B cell (primary cell): Measurements from ENCODE around the gene ROPN1. TPM values are rescaled to one million over a fixed set of nuclear protein-coding genes. Genes with fewer than 3 reads are reported as not detected.

Experiments
- ATAC-seq: fragments of 200-7000 bp; cut with Tn5 transposase; one replicate; pipeline ENCODE4 v1.10.0; 2021; ENCODE audit warnings: low read depth, mild to moderate bottlenecking, moderate number of reproducible peaks, moderate library complexity
- CTCF ChIA-PET: fragments of 350-600 bp; sonication (Branson Sonifier 250); formaldehyde crosslinking; loops from one replicate; lab custom pipeline; 2021; ENCODE audit warnings: antibody characterized with exemption, inconsistent platforms; lab: Charles Lee
- POLR2A ChIA-PET: fragments of 350-600 bp; sonication (Branson Sonifier 250); formaldehyde crosslinking; loops from one replicate; lab custom pipeline; 2021; ENCODE audit warnings: antibody characterized with exemption; lab: Charles Lee
- DNase-seq: peaks from one replicate; pipeline ENCODE4 v3.0.0; 2013
- H2AFZ ChIP-seq: 2 replicates; pipeline ENCODE4 v1.6.1; 2012; ENCODE audit warnings: mild to moderate bottlenecking, low read depth, low read length; ENCODE audit not compliant: insufficient read depth, poor library complexity, severe bottlenecking
- H3K27ac ChIP-seq, 2 donors: 1 replicate in 1 of 2; 2 replicates in 1 of 2; pipeline ENCODE4 v1.5.1; 2012 to 2013; ENCODE audit warnings: low read length in 2 of 2, mild to moderate bottlenecking in 2 of 2, moderate library complexity in 1 of 2
- H3K27me3 ChIP-seq, 4 experiments: fragments of 200-600 bp in 1 of 4; sonication (generic) in 1 of 4; replicated peaks in 1 of 4; 1 replicate in 2 of 4; 2 replicates in 2 of 4; pipeline versions ENCODE4 v1.6.1 to v1.7.0; 2013 to 2016; ENCODE audit warnings: low read length in 3 of 4, mild to moderate bottlenecking in 2 of 4, mixed read lengths in 1 of 4, moderate library complexity in 1 of 4; ENCODE audit not compliant: insufficient read depth in 4 of 4, control insufficient read depth in 3 of 4; ENCODE audit errors: control extremely low read depth in 1 of 4
- H3K36me3 ChIP-seq, 2 experiments: replicated peaks in 1 of 2; 1 replicate in 1 of 2; 2 replicates in 1 of 2; pipeline versions ENCODE4 v1.6.1 to v1.7.1; 2013; ENCODE audit warnings: low read length in 1 of 2; ENCODE audit not compliant: insufficient read depth in 2 of 2, control insufficient read depth in 1 of 2; ENCODE audit errors: control extremely low read depth in 1 of 2, extremely low read depth in 1 of 2
- H3K4me1 ChIP-seq, 2 donors: fragments of 200-600 bp in 1 of 2; sonication (generic) in 1 of 2; 1 replicate in 1 of 2; 2 replicates in 1 of 2; pipeline versions ENCODE4 v1.5.1 to v1.6.1; 2013 to 2017; ENCODE audit warnings: low read length in 2 of 2; ENCODE audit not compliant: control insufficient read depth in 2 of 2, insufficient read depth in 2 of 2
- H3K4me2 ChIP-seq: replicated peaks from 2 replicates; pipeline ENCODE3; 2012; ENCODE audit warnings: mild to moderate bottlenecking, low read depth, low read length; ENCODE audit not compliant: poor library complexity, severe bottlenecking
- H3K4me3 ChIP-seq, 5 experiments: fragments of 200-600 bp in 1 of 5; sonication (generic) in 1 of 5; 1 replicate in 3 of 5; 2 replicates in 2 of 5; pipeline versions ENCODE4 v1.5.1 to v1.7.0; 2011 to 2016; ENCODE audit warnings: low read length in 4 of 5, mild to moderate bottlenecking in 4 of 5, low read depth in 2 of 5, control low read depth in 1 of 5, moderate library complexity in 1 of 5; ENCODE audit not compliant: insufficient read depth in 1 of 5; ENCODE audit errors: control extremely low read depth in 1 of 5, extremely low read depth in 1 of 5
- H3K79me2 ChIP-seq: fragments of 200-600 bp; sonication (generic); one replicate; pipeline ENCODE4 v1.6.0; 2016; ENCODE audit warnings: low read length; ENCODE audit not compliant: control insufficient read depth, insufficient read depth
- H3K9ac ChIP-seq: fragments of 200-600 bp; sonication (generic); 2 replicates; pipeline ENCODE4 v1.6.1; 2017; ENCODE audit warnings: mild to moderate bottlenecking, low read length, moderate library complexity
- H3K9me3 ChIP-seq, 3 donors: one replicate each; pipeline versions ENCODE4 v1.6.1 to v1.7.1; 2013; ENCODE audit warnings: low read length in 2 of 3; ENCODE audit not compliant: control insufficient read depth in 2 of 3, insufficient read depth in 1 of 3; ENCODE audit errors: control extremely low read depth in 1 of 3
- H4K20me1 ChIP-seq: 2 replicates; pipeline ENCODE4 v1.6.0; 2012; ENCODE audit warnings: mild to moderate bottlenecking, low read length; ENCODE audit not compliant: insufficient read depth, control insufficient read depth, poor library complexity, severe bottlenecking
- H3K27ac Mint-ChIP-seq: one replicate; pipeline ENCODE4 v1.8.0; 2021; ENCODE audit warnings: mixed read lengths
- H3K27me3 Mint-ChIP-seq: one replicate; pipeline ENCODE4 v1.8.0; 2021; ENCODE audit warnings: mixed read lengths
- H3K4me1 Mint-ChIP-seq: one replicate; pipeline ENCODE4 v1.8.0; 2021; ENCODE audit warnings: mixed read lengths
- H3K4me3 Mint-ChIP-seq: one replicate; pipeline ENCODE4 v1.8.0; 2021; ENCODE audit warnings: mixed read lengths
- H3K9me3 Mint-ChIP-seq: one replicate; pipeline ENCODE4 v1.8.0; 2022; ENCODE audit warnings: mixed read lengths; ENCODE audit not compliant: insufficient read depth
- CTCF ChIP-seq: fragments of 200-600 bp; IDR thresholded peaks from one replicate; pipeline ENCODE4 v1.8.0; 2022; ENCODE audit warnings: antibody characterized with exemption, mild to moderate bottlenecking
- EZH2 ChIP-seq: IDR thresholded peaks from 2 replicates; pipeline ENCODE4 v1.6.1; 2012; ENCODE audit warnings: borderline replicate concordance, low read depth, mild to moderate bottlenecking, moderate library complexity, low read length; ENCODE audit not compliant: insufficient read depth, poor library complexity, severe bottlenecking
- WGBS: methylation state at CpG from one replicate; pipeline ENCODE4 v1.1.5; 2013; ENCODE audit warnings: missing lambda C conversion rate; ENCODE audit not compliant: insufficient coverage; 5-methylcytosine and 5-hydroxymethylcytosine counted together
- intact Hi-C: fragments of 100-400 bp; cut with micrococcal nuclease; formaldehyde crosslinking; loops from one replicate; pipeline ENCODE4 v1.10.0; 2022
- polyA plus RNA-seq: library from polyadenylated mRNA; depleted of rRNA; stranded (reverse); fragments of >200 nt; gene quantifications from 2 replicates; pipeline ENCODE4 v1.2.3, GENCODE V29; 2012
- total RNA-seq, 2 donors: library from RNA; stranded (reverse); fragments of 120-200 nt in 1 of 2; gene quantifications; 1 replicate in 1 of 2; 2 replicates in 1 of 2; pipeline versions ENCODE4 v1.2.3 to v1.2.4, GENCODE V29; 2013 to 2022

Gene ROPN1
- total and polyA plus RNA-seq, 2 donors (not counting 1 experiment from before 2014, with no cell fraction given) = not detected

GRCh38 chr3:123960781-123961507 lies 31.0 kb downstream of the ROPN1 start, which contains the start of gene CCDC14:
Gene CCDC14 (minus strand): TSS chr3:123961229. CDS start chr3:123961173, 56 bp downstream.
- Mint-ChIP-seq H3K27ac (peak within 1 kb of the TSS; percentile 93), H3K4me3 (peak within 1 kb of the TSS; percentile 97), H3K27me3 (peaks cover 8% of the 10 kb centered on the region), H3K9me3 (no peaks in the 10 kb centered on the region), H3K4me1 (peaks cover 25% of the 10 kb centered on the region)
- peak within 1 kb of the TSS; percentile 63 to 93 (median 76) for H3K4me3 ChIP-seq
- POLR2A ChIA-PET = interaction anchor here (0.7 kb wide), 1 partner anchor 382 kb away, joined by 3 read pairs; no protein-coding TSS in a partner anchor
- no peaks in the 10 kb centered on the region for H3K9me3 ChIP-seq
- peaks cover 0 to 3% (median 0%) of the 10 kb centered on the region in 4 experiments for H3K27me3 ChIP-seq
- H2AFZ ChIP-seq = peak within 1 kb of the TSS; percentile 92
- DNase-seq = peak; percentile 79
- intact Hi-C loops = loop anchor here (5.0 kb wide), 1 partner anchor 374 kb away; the partner anchor contains the start of gene HACD2
- peak; percentile 89 for ATAC-seq
- WGBS = under 1% methylated on average over 54 of the region's 55 CpGs
- H3K36me3 ChIP-seq = no peaks in the 10 kb centered on the region
- H3K4me1 ChIP-seq = peaks cover 0 to 10% of the 10 kb centered on the region in 2 donors
- CTCF ChIA-PET = no interaction called here
- H3K4me2 ChIP-seq = peak within 1 kb of the TSS; percentile 83
- H3K9ac ChIP-seq = peak within 1 kb of the TSS; percentile 86
- TF ChIP-seq EZH2 (no peak), CTCF (no peak)
- peak within 1 kb of the TSS; percentile 73 to 78 for H3K27ac ChIP-seq
- H3K79me2 ChIP-seq = peaks cover 6% of the 10 kb centered on the region
- no peaks in the 10 kb centered on the region for H4K20me1 ChIP-seq

GRCh38 chr3:123953735-123954134 lies 38.2 kb downstream of the ROPN1 start:
- DNase-seq (peak; percentile 9), ATAC-seq (peak; percentile 51)
- H3K27me3 ChIP-seq = no peaks in the 10 kb centered on the region
- intact Hi-C loops = no loop called here
- WGBS = 81% methylated on average over 3 of the region's 4 CpGs
- H3K9me3 Mint-ChIP-seq = no peaks in the 10 kb centered on the region
- no peak overlapping the region for H3K27ac ChIP-seq
- no peak overlapping the region for H3K9ac ChIP-seq
- H3K4me3 Mint-ChIP-seq = no peak overlapping the region
- TF ChIP-seq EZH2 (no peak), CTCF (no peak)
- no peaks in the 10 kb centered on the region for H4K20me1 ChIP-seq
- H3K27ac Mint-ChIP-seq = no peak overlapping the region
- H3K4me2 ChIP-seq = no peak overlapping the region
- peaks cover 5 to 8% of the 10 kb centered on the region in 2 donors for H3K4me1 ChIP-seq
- peaks cover 3 to 6% of the 10 kb centered on the region in 2 experiments for H3K36me3 ChIP-seq
- no peak overlapping the region for H2AFZ ChIP-seq
- H3K27me3 Mint-ChIP-seq = no peaks in the 10 kb centered on the region
- CTCF ChIA-PET = no interaction called here
- no peaks in the 10 kb centered on the region for H3K9me3 ChIP-seq
- POLR2A ChIA-PET = no interaction called here
- no peak overlapping the region for H3K4me3 ChIP-seq
- no peaks in the 10 kb centered on the region for H3K79me2 ChIP-seq
- peaks cover 11% of the 10 kb centered on the region for H3K4me1 Mint-ChIP-seq
